CD14-positive monocyte (primary cell): ENCODE data around the gene ARL13A. TPM values are rescaled to one million over a fixed set of nuclear protein-coding genes. Genes with fewer than 3 reads are reported as not detected.

Source experiments
- DNase-seq, 3 donors: peaks; one replicate each; pipeline ENCODE4 v3.0.0-alpha.2; 2011 to 2022
- H2AFZ ChIP-seq: 2 replicates; pipeline ENCODE4 v1.6.0; 2012; ENCODE audit warnings: mild to moderate bottlenecking, low read depth, low read length, inconsistent platforms; ENCODE audit not compliant: insufficient read depth, poor library complexity, severe bottlenecking
- H3K27ac ChIP-seq, 2 donors: 1 replicate in 1 of 2; 2 replicates in 1 of 2; pipeline ENCODE4 v1.5.1; 2012 to 2013; ENCODE audit warnings: low read length in 2 of 2, control low read depth in 1 of 2, inconsistent platforms in 1 of 2, low read depth in 1 of 2, mild to moderate bottlenecking in 1 of 2
- H3K27me3 ChIP-seq, 2 donors: one replicate each; pipeline versions ENCODE4 v1.6.0 to v1.6.1; 2011 to 2013; ENCODE audit warnings: low read length in 2 of 2; ENCODE audit not compliant: control insufficient read depth in 2 of 2, insufficient read depth in 2 of 2
- H3K36me3 ChIP-seq, 2 donors: replicated peaks in 1 of 2; 1 replicate in 1 of 2; 2 replicates in 1 of 2; pipeline versions ENCODE4 v1.5.1 to v1.6.1; 2012 to 2013; ENCODE audit warnings: low read length in 2 of 2, control low read depth in 1 of 2, inconsistent platforms in 1 of 2, mild to moderate bottlenecking in 1 of 2; ENCODE audit not compliant: insufficient read depth in 2 of 2, control insufficient read depth in 1 of 2
- H3K4me1 ChIP-seq, 2 donors: 1 replicate in 1 of 2; 2 replicates in 1 of 2; pipeline versions ENCODE4 v1.5.1 to v1.6.1; 2012 to 2013; ENCODE audit warnings: low read length in 2 of 2, control low read depth in 1 of 2, inconsistent platforms in 1 of 2, mild to moderate bottlenecking in 1 of 2, moderate library complexity in 1 of 2; ENCODE audit not compliant: insufficient read depth in 2 of 2, control insufficient read depth in 1 of 2
- H3K4me2 ChIP-seq: replicated peaks from 2 replicates; pipeline ENCODE3; 2012; ENCODE audit warnings: low read length, moderate library complexity, mild to moderate bottlenecking; ENCODE audit not compliant: poor library complexity, severe bottlenecking; ENCODE audit errors: extremely low read depth
- H3K4me3 ChIP-seq, 3 experiments: fragments of 200-600 bp in 1 of 3; sonication (generic) in 1 of 3; replicated peaks in 1 of 3; 1 replicate in 2 of 3; 2 replicates in 1 of 3; pipeline ENCODE4 v1.5.1; 2011 to 2013; ENCODE audit warnings: low read length in 3 of 3, mild to moderate bottlenecking in 3 of 3, control low read depth in 2 of 3, low read depth in 2 of 3, inconsistent platforms in 1 of 3, moderate library complexity in 1 of 3
- H3K79me2 ChIP-seq: 2 replicates; pipeline ENCODE4 v1.6.0; 2012; ENCODE audit warnings: mild to moderate bottlenecking, control low read depth, inconsistent platforms, low read length, moderate library complexity; ENCODE audit not compliant: insufficient read depth
- H3K9ac ChIP-seq: 2 replicates; pipeline ENCODE4 v1.6.0; 2017; ENCODE audit warnings: low read length, mild to moderate bottlenecking; ENCODE audit not compliant: insufficient read depth, poor library complexity, severe bottlenecking
- H3K9me3 ChIP-seq, 2 donors: replicated peaks in 1 of 2; 1 replicate in 1 of 2; 2 replicates in 1 of 2; pipeline versions ENCODE4 v1.5.1 to v1.6.1; 2012 to 2013; ENCODE audit warnings: low read length in 2 of 2, control low read depth in 1 of 2; ENCODE audit not compliant: control insufficient read depth in 1 of 2, insufficient read depth in 1 of 2
- H4K20me1 ChIP-seq: 2 replicates; pipeline ENCODE4 v1.6.0; 2012; ENCODE audit warnings: mild to moderate bottlenecking, low read length, control low read depth, moderate library complexity; ENCODE audit not compliant: insufficient read depth
- H3K27ac Mint-ChIP-seq, 7 donors: one replicate each; pipeline ENCODE4 v1.8.0; 2020; ENCODE audit warnings: mild to moderate bottlenecking in 7 of 7, mixed read lengths in 7 of 7, moderate library complexity in 6 of 7, inconsistent platforms in 2 of 7
- H3K27me3 Mint-ChIP-seq, 3 donors: one replicate each; pipeline ENCODE4 v1.8.0; 2021 to 2022; ENCODE audit warnings: low read depth in 3 of 3, mild to moderate bottlenecking in 3 of 3, mixed read lengths in 3 of 3, moderate library complexity in 3 of 3, inconsistent platforms in 1 of 3
- H3K36me3 Mint-ChIP-seq, 2 donors: one replicate each; pipeline ENCODE4 v1.8.0; 2020; ENCODE audit warnings: mixed read lengths in 2 of 2, inconsistent platforms in 1 of 2, mild to moderate bottlenecking in 1 of 2
- H3K4me1 Mint-ChIP-seq: one replicate; pipeline ENCODE4 v1.8.0; 2020; ENCODE audit warnings: mild to moderate bottlenecking, mixed read lengths
- H3K4me3 Mint-ChIP-seq, 2 donors: one replicate each; pipeline ENCODE4 v1.8.0; 2020; ENCODE audit warnings: mild to moderate bottlenecking in 2 of 2, mixed read lengths in 2 of 2, moderate library complexity in 1 of 2
- H3K9me3 Mint-ChIP-seq, 7 donors: one replicate each; pipeline ENCODE4 v1.8.0; 2020 to 2022; ENCODE audit warnings: mixed read lengths in 7 of 7, mild to moderate bottlenecking in 6 of 7, moderate library complexity in 6 of 7, inconsistent platforms in 2 of 7
- WGBS: methylation state at CpG from one replicate; pipeline ENCODE4 v1.1.5; 2013; ENCODE audit warnings: missing lambda C conversion rate; ENCODE audit not compliant: insufficient coverage; 5-methylcytosine and 5-hydroxymethylcytosine counted together
- intact Hi-C, 2 donors: fragments of 100-400 bp; cut with micrococcal nuclease; formaldehyde crosslinking; loops; one replicate each; pipeline versions ENCODE4 v1.15.0 to v1.15.1; 2023
- polyA plus RNA-seq, 3 donors: library from polyadenylated mRNA; depleted of rRNA in 1 of 3; unstranded in 2 of 3; stranded (reverse) in 1 of 3; fragments of 300-500 nt in 2 of 3; fragments of >200 nt in 1 of 3; fragmentation: Illumina TruSeq in 2 of 3; gene quantifications; 1 replicate in 2 of 3; 2 replicates in 1 of 3; pipeline ENCODE4 v1.2.3, GENCODE V29; 2012 to 2021
- TF ChIP-seq, protein P1 (sequence below): fragments of 200-600 bp; IDR thresholded peaks from one replicate; pipeline ENCODE4 v1.8.0; 2022; ENCODE audit warnings: antibody characterized with exemption, mild to moderate bottlenecking

ARL13A gene
- polyA plus RNA-seq, 3 donors = not detected

- Histone ChIP-seq H3K79me2 (no peaks in the 10 kb centered on the region), H4K20me1 (no peaks in the 10 kb centered on the region), H3K4me3 (no peak overlapping the region), H3K27me3 (no peaks in the 10 kb centered on the region), H3K4me2 (no peak overlapping the region), H2AFZ (no peak overlapping the region), H3K27ac (no peak overlapping the region), H3K9ac (no peak overlapping the region), H3K36me3 (no peaks in the 10 kb centered on the region), H3K4me1 (no peaks in the 10 kb centered on the region), H3K9me3 (no peaks in the 10 kb centered on the region)
- H3K9me3 Mint-ChIP-seq = peaks cover 0 to 9% (median 0%) of the 10 kb centered on the region in 7 donors
- no peak overlapping the region for H3K27ac Mint-ChIP-seq
- no peaks in the 10 kb centered on the region for H3K36me3 Mint-ChIP-seq
- H3K4me3 Mint-ChIP-seq = no peak overlapping the region
- no peaks in the 10 kb centered on the region for H3K4me1 Mint-ChIP-seq
- intact Hi-C loops = no loop called here
- H3K27me3 Mint-ChIP-seq = no peaks in the 10 kb centered on the region
- TF ChIP-seq, protein P1, sequence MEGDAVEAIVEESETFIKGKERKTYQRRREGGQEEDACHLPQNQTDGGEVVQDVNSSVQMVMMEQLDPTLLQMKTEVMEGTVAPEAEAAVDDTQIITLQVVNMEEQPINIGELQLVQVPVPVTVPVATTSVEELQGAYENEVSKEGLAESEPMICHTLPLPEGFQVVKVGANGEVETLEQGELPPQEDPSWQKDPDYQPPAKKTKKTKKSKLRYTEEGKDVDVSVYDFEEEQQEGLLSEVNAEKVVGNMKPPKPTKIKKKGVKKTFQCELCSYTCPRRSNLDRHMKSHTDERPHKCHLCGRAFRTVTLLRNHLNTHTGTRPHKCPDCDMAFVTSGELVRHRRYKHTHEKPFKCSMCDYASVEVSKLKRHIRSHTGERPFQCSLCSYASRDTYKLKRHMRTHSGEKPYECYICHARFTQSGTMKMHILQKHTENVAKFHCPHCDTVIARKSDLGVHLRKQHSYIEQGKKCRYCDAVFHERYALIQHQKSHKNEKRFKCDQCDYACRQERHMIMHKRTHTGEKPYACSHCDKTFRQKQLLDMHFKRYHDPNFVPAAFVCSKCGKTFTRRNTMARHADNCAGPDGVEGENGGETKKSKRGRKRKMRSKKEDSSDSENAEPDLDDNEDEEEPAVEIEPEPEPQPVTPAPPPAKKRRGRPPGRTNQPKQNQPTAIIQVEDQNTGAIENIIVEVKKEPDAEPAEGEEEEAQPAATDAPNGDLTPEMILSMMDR = no peak
- no peak for DNase-seq
Measured at GRCh38 chrX:100964362-100964761, 5.1 kb upstream of the ARL13A start.

GRCh38 chrX:100969936-100970335 is 428 bp downstream of the ARL13A start:
- Mint-ChIP-seq H3K27me3 (no peaks in the 10 kb centered on the region), H3K9me3 (peaks cover 0 to 4% (median 0%) of the 10 kb centered on the region in 7 donors)

More at GRCh38 chrX:100969936-100970335, 428 bp downstream of the ARL13A start:
- Histone ChIP-seq H3K9me3 (no peaks in the 10 kb centered on the region), H3K4me1 (no peaks in the 10 kb centered on the region), H4K20me1 (no peaks in the 10 kb centered on the region), H3K27me3 (no peaks in the 10 kb centered on the region), H3K9ac (no peak overlapping the region), H2AFZ (no peak overlapping the region), H3K4me3 (no peak overlapping the region), H3K36me3 (no peaks in the 10 kb centered on the region), H3K4me2 (no peak overlapping the region), H3K27ac (no peak overlapping the region), H3K79me2 (no peaks in the 10 kb centered on the region)
- DNase-seq = no peak
- Mint-ChIP-seq H3K4me1 (no peaks in the 10 kb centered on the region), H3K36me3 (no peaks in the 10 kb centered on the region), H3K4me3 (no peak overlapping the region), H3K27ac (no peak overlapping the region)
- TF ChIP-seq, protein P1 = no peak
- WGBS = no CpG with 5 or more reads among the region's 1 CpG
- intact Hi-C loops = no loop called here
